Endothelial cell of umbilical vein (primary cell): ENCODE measurements around the gene CNTF. TPM values are rescaled to one million over a fixed set of nuclear protein-coding genes. Genes with fewer than 3 reads are reported as not detected.

Experiments used
- BruUV-seq: library from RNA; stranded (reverse); fragments of 400-500 nt; replicated peaks from 2 replicates; lab custom pipeline; 2021; lab: Mats Ljungman, UMichigan
- CTCF ChIA-PET: fragments of 300-600, 350-600 bp; sonication (Branson Sonifier 250); formaldehyde crosslinking; loops from one replicate; lab custom pipeline; 2021; ENCODE audit warnings: antibody characterized with exemption, inconsistent platforms; lab: Charles Lee
- POLR2A ChIA-PET: fragments of 300-600, 350-600 bp; sonication (Branson Sonifier 250); formaldehyde crosslinking; loops from one replicate; lab custom pipeline; 2021; ENCODE audit warnings: antibody characterized with exemption, inconsistent platforms; lab: Charles Lee
- DNase-seq: peaks from one replicate; pipeline ENCODE4 v3.0.0-alpha.2; 2011; ENCODE audit warnings: low read depth, low spot score
- FAIRE-seq: peaks from 2 replicates; lab custom pipeline; 2011; peaks lifted over from hg19 to GRCh38; lab: Jason Lieb, UNC
- H2AFZ ChIP-seq: 2 replicates; pipeline ENCODE4 v1.6.0; 2012; ENCODE audit warnings: low read depth, low read length, control low read depth, inconsistent platforms
- H3K27ac ChIP-seq: 2 replicates; pipeline ENCODE4 v1.5.1; 2011; ENCODE audit warnings: low read depth, mild to moderate bottlenecking, control low read depth, low read length, moderate library complexity; ENCODE audit not compliant: insufficient read depth
- H3K27me3 ChIP-seq, 2 experiments: 2 replicates each; pipeline versions ENCODE4 v1.6.0 to v1.6.1; 2011; ENCODE audit warnings: low read length in 2 of 2, mixed read lengths in 1 of 2; ENCODE audit not compliant: control insufficient read depth in 2 of 2, insufficient read depth in 2 of 2
- H3K36me3 ChIP-seq, 2 experiments: 2 replicates in 1 of 2; 3 replicates in 1 of 2; pipeline ENCODE4 v1.5.1; 2011; ENCODE audit warnings: low read length in 2 of 2, mild to moderate bottlenecking in 1 of 2, moderate library complexity in 1 of 2; ENCODE audit not compliant: control insufficient read depth in 2 of 2, insufficient read depth in 2 of 2; ENCODE audit errors: extremely low read depth in 1 of 2
- H3K4me1 ChIP-seq: 3 replicates; pipeline ENCODE4 v1.5.1; 2011; ENCODE audit warnings: mild to moderate bottlenecking, low read length; ENCODE audit not compliant: control insufficient read depth, insufficient read depth; ENCODE audit errors: extremely low read depth
- H3K4me2 ChIP-seq: 2 replicates; pipeline ENCODE4 v1.6.1; 2011; ENCODE audit warnings: low read length, control low read depth, mixed read lengths; ENCODE audit not compliant: insufficient read depth
- H3K4me3 ChIP-seq, 3 experiments: fragments of 200-600 bp in 1 of 3; sonication (generic), shearing (Covaris generic) in 1 of 3; replicated peaks in 1 of 3; 2 replicates each; pipeline ENCODE4 v1.5.1; 2011 to 2016; ENCODE audit warnings: control low read depth in 3 of 3, low read length in 3 of 3, mild to moderate bottlenecking in 2 of 3, inconsistent platforms in 1 of 3, low read depth in 1 of 3, moderate library complexity in 1 of 3; ENCODE audit not compliant: insufficient read depth in 1 of 3
- H3K79me2 ChIP-seq: 2 replicates; pipeline ENCODE4 v1.6.0; 2012; ENCODE audit warnings: low read length, inconsistent platforms; ENCODE audit not compliant: control insufficient read depth, insufficient read depth
- H3K9ac ChIP-seq: replicated peaks from 2 replicates; pipeline ENCODE3; 2011; ENCODE audit warnings: low read length, control low read depth; ENCODE audit not compliant: insufficient read depth; ENCODE audit errors: extremely low read depth
- H3K9me1 ChIP-seq: replicated peaks from 3 replicates; pipeline ENCODE4 v1.6.0; 2011; ENCODE audit warnings: mild to moderate bottlenecking, low read length; ENCODE audit not compliant: control insufficient read depth, insufficient read depth; ENCODE audit errors: extremely low read depth
- H3K9me3 ChIP-seq: replicated peaks from 2 replicates; pipeline ENCODE4 v1.5.1; 2012; ENCODE audit warnings: low read length, inconsistent platforms; ENCODE audit not compliant: control insufficient read depth, insufficient read depth
- H4K20me1 ChIP-seq: replicated peaks from 2 replicates; pipeline ENCODE3; 2011; ENCODE audit warnings: mild to moderate bottlenecking, low read length; ENCODE audit not compliant: control insufficient read depth, insufficient read depth; ENCODE audit errors: extremely low read depth
- CTCF ChIP-seq, 2 donors: IDR thresholded peaks; 1 replicate in 1 of 2; 2 replicates in 1 of 2; pipeline ENCODE4 v1.5.1; 2011; ENCODE audit warnings: low read length in 2 of 2, mild to moderate bottlenecking in 2 of 2, moderate library complexity in 2 of 2, control low read depth in 1 of 2, inconsistent platforms in 1 of 2, low read depth in 1 of 2; ENCODE audit not compliant: insufficient read depth in 1 of 2; ENCODE audit errors: extremely low read depth in 1 of 2
- EZH2 ChIP-seq: IDR thresholded peaks from 2 replicates; pipeline ENCODE4 v1.6.1; 2012; ENCODE audit warnings: borderline replicate concordance, low read depth, mild to moderate bottlenecking, moderate library complexity, low read length, inconsistent platforms; ENCODE audit not compliant: severe bottlenecking
- FOS ChIP-seq: IDR thresholded peaks from 2 replicates; pipeline ENCODE4 v1.6.1; 2011; ENCODE audit warnings: mild to moderate bottlenecking, low read length, moderate library complexity, borderline replicate concordance; ENCODE audit not compliant: insufficient read depth
- GATA2 ChIP-seq: IDR thresholded peaks from 2 replicates; pipeline ENCODE4 v1.7.0; 2011; ENCODE audit warnings: low read depth, mild to moderate bottlenecking, moderate library complexity, mixed read lengths, low read length; ENCODE audit not compliant: insufficient read length, insufficient read depth
- JUN ChIP-seq: IDR thresholded peaks from 2 replicates; pipeline ENCODE4 v1.6.1; 2011; ENCODE audit warnings: borderline replicate concordance, low read depth; ENCODE audit not compliant: insufficient read length, insufficient read depth
- MAX ChIP-seq: IDR thresholded peaks from 2 replicates; pipeline ENCODE4 v1.6.1; 2011; ENCODE audit not compliant: insufficient read depth, insufficient read length
- MYC ChIP-seq: IDR thresholded peaks from one replicate; pipeline ENCODE4 v1.6.1; 2011; ENCODE audit warnings: mild to moderate bottlenecking, low read depth, low read length
- POLR2A ChIP-seq: IDR thresholded peaks from 2 replicates; pipeline ENCODE4 v1.6.1; 2012; ENCODE audit warnings: low read depth, mild to moderate bottlenecking, control low read depth, low read length
- POLR2AphosphoS5 ChIP-seq: IDR thresholded peaks from 2 replicates; pipeline ENCODE4 v1.6.1; 2012; ENCODE audit warnings: low read depth, mild to moderate bottlenecking, control low read depth, low read length, moderate library complexity; ENCODE audit not compliant: insufficient read depth
- dilution Hi-C: fragments of 300-500 bp; cut with MboI; formaldehyde crosslinking; loops from one replicate; pipeline ENCODE4 v1.15.0; 2019; ENCODE audit warnings: low sequenced_read_pairs; ENCODE audit not compliant: extremely low pct_ligation_motif_present
- intact Hi-C: fragments of 100-400 bp; cut with micrococcal nuclease; formaldehyde crosslinking; loops from one replicate; pipeline ENCODE4 v1.10.0; 2022
- polyA plus RNA-seq, 4 experiments: library from polyadenylated mRNA; depleted of rRNA in 3 of 4; stranded (reverse) in 3 of 4; unstranded in 1 of 4; fragments of >200 nt; gene quantifications; 2 replicates each; pipeline versions ENCODE4 v1.2.1 to v1.2.3, GENCODE V29; 2011 to 2012; ENCODE audit warnings: missing spikeins in 1 of 4
- total RNA-seq: library from RNA; stranded (reverse); gene quantifications from 2 replicates; pipeline ENCODE4 v1.2.3, GENCODE V29; 2021

Gene CNTF
- total and polyA plus RNA-seq, 2 donors (not counting 3 experiments of a cell fraction or from before 2014, with no cell fraction given) = 0.84 to 3.3 TPM

GRCh38 chr11:58625086-58625485 is 2.6 kb downstream of the CNTF start:
- TF ChIP-seq MAX = no peak
- no peak for TF ChIP-seq FOS
- TF ChIP-seq POLR2A = no peak
- no peak for TF ChIP-seq JUN
- no peak for TF ChIP-seq GATA2
- TF ChIP-seq EZH2 = no peak
- TF ChIP-seq MYC = no peak
- no peak for TF ChIP-seq CTCF (IDR thresholded peaks at IDR 0.05; ENCODE audit: extremely low read depth in 1 of 2, insufficient read depth in 1 of 2, low read depth in 1 of 2, low read length in 2 of 2)
- TF ChIP-seq POLR2AphosphoS5 = no peak
- Histone ChIP-seq H3K9me1 (no peaks in the 10 kb centered on the region), H2AFZ (no peak overlapping the region), H3K79me2 (no peaks in the 10 kb centered on the region), H4K20me1 (no peaks in the 10 kb centered on the region), H3K27me3 (no peaks in the 10 kb centered on the region), H3K9ac (no peak overlapping the region), H3K4me2 (no peak overlapping the region), H3K9me3 (no peaks in the 10 kb centered on the region), H3K27ac (no peak overlapping the region), H3K4me1 (peaks cover 13% of the 10 kb centered on the region), H3K4me3 (no peak overlapping the region), H3K36me3 (peaks cover 11% of the 10 kb centered on the region in 2 experiments)
- intact Hi-C loops = no loop called here
- ChIA-PET CTCF (interaction anchor here (0.5 to 1.6 kb wide), 2 partner anchors 49 to 57 kb away, joined by 3 to 6 read pairs; no protein-coding TSS in a partner anchor), POLR2A (no interaction called here)
- no TSS peak for BruUV-seq
- dilution Hi-C loops = no loop called here
- FAIRE-seq (no peak), DNase-seq (no peak)
